Epithelial cell of proximal tubule (primary cell): Measurements from ENCODE around the gene TRDMT1. TPM values are rescaled to one million over a fixed set of nuclear protein-coding genes. Genes with fewer than 3 reads are reported as not detected.

Source experiments
- DNase-seq: peaks from one replicate; pipeline ENCODE4 v3.0.0-alpha.2; 2011; ENCODE audit warnings: low read depth
- H3K4me3 ChIP-seq: 2 replicates; pipeline ENCODE4 v1.5.1; 2011; ENCODE audit warnings: low read depth, mild to moderate bottlenecking, low read length
- total RNA-seq: library from RNA; depleted of rRNA; stranded (reverse); fragments of >200 nt; gene quantifications from 2 replicates; pipeline ENCODE4 v1.2.3, GENCODE V29; 2015
- TF ChIP-seq, protein P1 (sequence below): conservative IDR thresholded peaks from 2 replicates; pipeline ENCODE4 v1.5.1; 2012; ENCODE audit warnings: low read depth, mild to moderate bottlenecking, low read length

The TRDMT1 gene
- total RNA-seq, 1 donor from 2014 or later, result 4.6 TPM

DNA sequence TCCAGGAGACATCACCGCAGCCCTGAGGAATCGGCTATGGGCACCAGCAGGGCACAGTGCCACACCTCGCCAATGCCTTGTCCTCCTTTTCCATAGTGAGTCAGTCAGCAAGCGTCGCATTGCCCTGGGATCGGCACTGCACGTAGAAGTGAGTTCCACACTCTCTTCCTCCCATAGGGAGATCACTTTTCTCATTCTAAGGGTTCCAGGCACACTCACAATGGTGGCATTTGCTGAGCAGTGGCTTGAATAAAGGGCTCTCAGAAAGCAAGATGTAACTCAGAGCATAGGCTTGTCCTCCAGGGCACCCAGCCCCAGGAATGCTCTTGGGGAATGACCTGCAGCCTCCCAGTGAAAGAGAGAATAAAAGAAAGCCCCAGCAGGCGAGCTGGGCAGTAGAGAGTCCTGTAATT is 25.4 kb upstream of the TRDMT1 start:
- no peak overlapping the region for H3K4me3 ChIP-seq
- TF ChIP-seq, protein P1, sequence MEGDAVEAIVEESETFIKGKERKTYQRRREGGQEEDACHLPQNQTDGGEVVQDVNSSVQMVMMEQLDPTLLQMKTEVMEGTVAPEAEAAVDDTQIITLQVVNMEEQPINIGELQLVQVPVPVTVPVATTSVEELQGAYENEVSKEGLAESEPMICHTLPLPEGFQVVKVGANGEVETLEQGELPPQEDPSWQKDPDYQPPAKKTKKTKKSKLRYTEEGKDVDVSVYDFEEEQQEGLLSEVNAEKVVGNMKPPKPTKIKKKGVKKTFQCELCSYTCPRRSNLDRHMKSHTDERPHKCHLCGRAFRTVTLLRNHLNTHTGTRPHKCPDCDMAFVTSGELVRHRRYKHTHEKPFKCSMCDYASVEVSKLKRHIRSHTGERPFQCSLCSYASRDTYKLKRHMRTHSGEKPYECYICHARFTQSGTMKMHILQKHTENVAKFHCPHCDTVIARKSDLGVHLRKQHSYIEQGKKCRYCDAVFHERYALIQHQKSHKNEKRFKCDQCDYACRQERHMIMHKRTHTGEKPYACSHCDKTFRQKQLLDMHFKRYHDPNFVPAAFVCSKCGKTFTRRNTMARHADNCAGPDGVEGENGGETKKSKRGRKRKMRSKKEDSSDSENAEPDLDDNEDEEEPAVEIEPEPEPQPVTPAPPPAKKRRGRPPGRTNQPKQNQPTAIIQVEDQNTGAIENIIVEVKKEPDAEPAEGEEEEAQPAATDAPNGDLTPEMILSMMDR, result no peak
- DNase-seq, result no peak

DNA sequence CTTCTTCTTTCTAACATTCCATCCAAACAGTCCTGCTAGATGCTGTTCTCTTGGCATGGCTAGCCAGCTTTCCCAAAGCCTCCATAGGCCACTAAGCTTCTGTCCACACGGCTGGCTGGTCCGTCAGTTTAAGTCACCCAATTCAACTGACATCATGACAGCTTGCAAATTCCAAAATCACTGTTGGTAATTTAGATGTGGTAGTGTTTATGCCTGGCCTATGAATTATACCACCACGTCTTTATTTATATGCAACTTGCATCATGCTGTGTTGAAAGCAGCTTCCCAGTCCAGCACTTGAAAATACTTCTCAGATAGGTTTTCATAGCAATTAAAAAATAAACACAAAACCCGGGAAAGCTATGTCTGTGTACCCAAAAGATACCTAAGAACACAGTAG is 24.3 kb upstream of the TRDMT1 start:
- TF ChIP-seq, protein P1, result no peak
- H3K4me3 ChIP-seq, result no peak overlapping the region
- no peak for DNase-seq

DNA sequence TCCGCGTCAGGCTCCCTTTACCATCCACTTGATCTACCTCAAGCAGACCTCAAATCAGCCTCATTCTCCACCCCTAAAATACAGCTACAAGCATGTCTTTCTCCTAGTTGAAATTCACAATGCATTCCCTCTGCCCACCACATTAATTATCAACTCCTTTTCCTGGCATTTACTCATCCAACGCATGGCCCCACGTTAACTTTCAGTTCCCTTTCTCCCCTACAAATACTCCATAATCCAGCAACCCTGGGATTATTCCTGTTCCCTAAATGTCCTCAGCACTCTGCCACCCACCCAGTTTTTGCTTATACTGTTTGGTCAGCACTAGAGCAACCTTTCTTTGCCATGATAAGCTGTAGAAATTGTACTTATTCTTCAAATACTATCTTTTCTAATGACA is 20.9 kb upstream of the TRDMT1 start:
- no peak overlapping the region for H3K4me3 ChIP-seq
- no peak for DNase-seq
- TF ChIP-seq, protein P1, result no peak

DNA sequence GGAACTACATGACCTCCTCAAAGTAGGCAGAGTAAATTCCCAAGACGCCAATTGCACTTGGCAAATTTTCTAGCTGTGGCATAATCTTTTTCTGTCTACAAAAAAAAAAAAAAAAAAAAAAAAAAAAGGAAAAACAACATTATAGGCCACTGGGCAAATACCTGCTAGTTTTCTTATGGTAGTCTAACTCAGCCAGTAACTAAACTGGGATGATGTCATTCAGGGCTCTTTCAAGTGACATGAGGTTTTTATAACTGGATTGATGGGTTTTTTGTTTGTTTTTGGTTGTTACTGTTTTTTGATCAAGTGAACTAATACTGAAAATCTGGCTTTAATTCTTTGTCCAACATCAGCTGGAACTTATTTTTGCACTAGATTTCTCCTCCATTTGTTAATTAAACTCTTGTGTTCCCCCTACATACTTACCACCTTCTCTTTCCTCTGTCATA is 19.2 kb upstream of the TRDMT1 start:
- TF ChIP-seq, protein P1, result no peak
- DNase-seq, result no peak
- H3K4me3 ChIP-seq, result no peak overlapping the region

DNA sequence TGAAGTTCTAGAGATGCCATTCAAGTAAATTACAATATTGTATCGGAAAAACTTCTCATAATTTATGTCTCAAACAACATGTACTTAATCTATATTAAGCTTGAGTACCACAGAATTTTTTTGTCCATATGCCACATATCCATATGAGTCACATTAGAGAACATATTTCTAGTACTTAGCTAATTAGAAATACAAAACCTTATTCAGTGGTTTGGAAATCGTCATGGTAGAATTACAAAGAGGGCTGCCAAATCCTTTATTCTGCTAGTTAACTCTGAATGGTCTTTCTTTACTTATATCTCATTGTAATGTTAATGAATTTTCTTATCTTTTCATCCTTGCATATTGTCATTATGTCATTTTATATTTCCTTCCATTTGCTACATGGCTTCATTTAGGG is 17.6 kb upstream of the TRDMT1 start:
- H3K4me3 ChIP-seq, result no peak overlapping the region
- TF ChIP-seq, protein P1, result no peak
- DNase-seq, result no peak

DNA sequence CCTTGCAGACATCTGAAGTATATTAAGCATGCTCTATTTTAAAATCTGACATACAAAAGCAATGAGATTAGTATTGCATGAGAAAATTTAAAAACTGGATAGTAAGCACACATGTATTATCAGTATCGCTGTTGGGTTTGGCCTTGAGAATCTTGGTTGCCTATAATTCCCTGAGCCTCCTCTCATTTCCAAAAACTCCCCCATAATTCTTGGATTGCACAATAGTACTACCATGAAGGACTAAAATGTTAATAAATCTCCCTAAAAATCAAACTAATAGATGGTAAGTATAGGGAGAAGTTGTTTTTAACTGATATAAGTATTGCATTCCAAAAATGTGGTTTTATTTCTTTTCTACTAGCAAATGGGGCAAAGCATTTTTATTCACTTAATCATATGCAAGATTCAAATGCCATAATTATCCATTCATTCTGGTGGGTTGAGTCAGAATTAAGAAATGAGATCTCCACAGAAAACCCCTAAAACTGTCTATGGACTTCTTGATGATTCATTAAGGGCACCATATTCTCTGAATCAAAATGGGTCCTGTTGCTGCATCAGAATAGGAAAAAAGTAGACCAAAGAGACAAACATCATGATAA is 16.3 kb upstream of the TRDMT1 start:
- DNase-seq, result no peak
- TF ChIP-seq, protein P1, result no peak

DNA sequence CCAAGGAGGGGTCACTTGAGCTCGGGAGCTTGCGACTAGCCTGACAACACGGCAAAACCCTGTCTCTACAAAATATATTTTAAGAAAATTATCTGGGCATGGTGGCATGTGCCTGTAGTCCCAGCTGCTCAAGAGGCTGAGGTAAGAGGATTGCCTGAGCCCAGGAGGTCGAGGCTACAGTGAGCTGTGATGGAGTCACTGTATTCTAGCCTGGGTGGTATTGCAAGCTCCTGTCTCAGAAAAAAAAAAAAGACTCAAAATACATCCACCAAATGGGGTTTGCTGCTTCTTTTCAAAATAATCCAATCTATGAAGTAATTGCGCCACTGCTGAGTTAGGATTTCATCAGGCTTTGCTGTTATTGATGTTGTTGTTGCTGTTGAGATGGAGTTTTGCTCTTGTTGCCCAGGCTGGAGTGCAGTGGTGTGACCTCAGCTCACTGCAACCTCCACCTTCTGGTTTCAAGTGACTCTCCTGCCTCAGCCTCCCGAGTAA is 15.5 kb upstream of the TRDMT1 start:
- TF ChIP-seq, protein P1, result no peak

More for the DNA sequence above, 16.3 kb upstream of the TRDMT1 start:
- no peak overlapping the region for H3K4me3 ChIP-seq

More for the DNA sequence above, 15.5 kb upstream of the TRDMT1 start:
- no peak overlapping the region for H3K4me3 ChIP-seq
- no peak for DNase-seq
